Activated CD4-positive, alpha-beta memory T cell treated with anti-CD3 and anti-CD28 coated beads for 36 hours (primary cell): ENCODE data around the gene SLIRP. TPM values are rescaled to one million over a fixed set of nuclear protein-coding genes. Genes with fewer than 3 reads are reported as not detected.
A peak's percentile ranks its signal among the peaks of the same experiment; 100 is the strongest.
"Not testable (repeated sequence)": the region's sequence is repeated elsewhere in the genome, so short reads cannot be mapped to it uniquely, and the experiment has no call there.

Source experiments
- CTCF ChIA-PET: fragments of 350-600 bp; sonication (Branson Sonifier 250); formaldehyde crosslinking; loops from one replicate; lab custom pipeline; 2021; ENCODE audit warnings: antibody characterized with exemption, inconsistent platforms; lab: Charles Lee
- POLR2A ChIA-PET: fragments of 350-600 bp; sonication (Branson Sonifier 250); formaldehyde crosslinking; loops from one replicate; lab custom pipeline; 2021; ENCODE audit warnings: antibody characterized with exemption; lab: Charles Lee
- DNase-seq: peaks from one replicate; pipeline ENCODE4 v3.0.0-alpha.2; 2020
- H3K27ac Mint-ChIP-seq: one replicate; pipeline ENCODE4 v1.8.0; 2021; ENCODE audit warnings: mixed read lengths
- H3K27me3 Mint-ChIP-seq: one replicate; pipeline ENCODE4 v1.8.0; 2021; ENCODE audit warnings: mixed read lengths
- H3K36me3 Mint-ChIP-seq: one replicate; pipeline ENCODE4 v1.8.0; 2021; ENCODE audit warnings: mixed read lengths
- H3K4me1 Mint-ChIP-seq: one replicate; pipeline ENCODE4 v1.8.0; 2021; ENCODE audit warnings: low read depth, mixed read lengths
- H3K4me3 Mint-ChIP-seq: one replicate; pipeline ENCODE4 v1.8.0; 2021; ENCODE audit warnings: mild to moderate bottlenecking, mixed read lengths
- H3K9me3 Mint-ChIP-seq: one replicate; pipeline ENCODE4 v1.8.0; 2021; ENCODE audit warnings: mixed read lengths
- intact Hi-C: fragments of 100-400 bp; cut with micrococcal nuclease; formaldehyde crosslinking; loops from one replicate; pipeline ENCODE4 v1.15.1; 2023
- total RNA-seq, 2 experiments: library from RNA; stranded (reverse); gene quantifications; one replicate each; pipeline ENCODE4 v1.2.3, GENCODE V29; 2021

SLIRP gene
- 100 to 1,000 TPM; 138 to 146 TPM for total RNA-seq

GRCh38 chr14:77707724-77708408 is at the start of gene SLIRP, which contains the start of gene ALKBH1:
TSS of gene SLIRP (plus strand) at chr14:77708103. CDS start at chr14:77708112, 9 bp downstream.
TSS of gene ALKBH1 (minus strand) at chr14:77708023. CDS start at chr14:77708004, 19 bp downstream.
- H3K9me3 Mint-ChIP-seq: no peaks in the 10 kb centered on the region
- H3K27ac Mint-ChIP-seq: peak within 1 kb of the TSS; percentile 86
- CTCF ChIA-PET: interaction anchor here (0.6 to 2.0 kb wide), 4 partner anchors 249 to 560 kb away, joined by 3 to 10 read pairs (median 4); partner anchors contain the start of genes AHSA1 and SAMD15
- H3K4me3 Mint-ChIP-seq: peak within 1 kb of the TSS; percentile 90
- intact Hi-C loops: loop anchor here (1.0 to 10.0 kb wide), 6 partner anchors 53 to 387 kb away; partner anchors contain the start of genes ADCK1, GSTZ1, SAMD15 and SNW1
- H3K27me3 Mint-ChIP-seq: no peaks in the 10 kb centered on the region
- peak; percentile 93 for DNase-seq
- POLR2A ChIA-PET: interaction anchor here (0.8 to 1.1 kb wide), 3 partner anchors 13 to 331 kb away, joined by 3 read pairs; partner anchors contain the start of genes ADCK1, SAMD15 and TMED8
- peaks cover 45% of the 10 kb centered on the region for H3K4me1 Mint-ChIP-seq
- peaks cover 33% of the 10 kb centered on the region for H3K36me3 Mint-ChIP-seq

- Mint-ChIP-seq H3K27ac (no peak overlapping the region), H3K4me3 (no peak overlapping the region), H3K36me3 (no peaks in the 10 kb centered on the region), H3K4me1 (no peaks in the 10 kb centered on the region), H3K9me3 (no peaks in the 10 kb centered on the region), H3K27me3 (no peaks in the 10 kb centered on the region)
- CTCF ChIA-PET: no interaction called here
- POLR2A ChIA-PET: no interaction called here
- intact Hi-C loops: loop anchor here (5.0 kb wide), 1 partner anchor 142 kb away; the partner anchor contains the start of gene ADCK1
- DNase-seq: no peak
Measured at GRCh38 chr14:77659831-77660230, 48.1 kb upstream of the SLIRP start.

- Mint-ChIP-seq H3K4me1 (no peaks in the 10 kb centered on the region), H3K4me3 (no peak overlapping the region), H3K36me3 (no peaks in the 10 kb centered on the region), H3K27ac (no peak overlapping the region), H3K27me3 (no peaks in the 10 kb centered on the region), H3K9me3 (no peaks in the 10 kb centered on the region)
- ChIA-PET CTCF (no interaction called here), POLR2A (no interaction called here)
- intact Hi-C loops: no loop called here
- no peak for DNase-seq
Measured at GRCh38 chr14:77660754-77661153, 47.1 kb upstream of the SLIRP start.

DNA sequence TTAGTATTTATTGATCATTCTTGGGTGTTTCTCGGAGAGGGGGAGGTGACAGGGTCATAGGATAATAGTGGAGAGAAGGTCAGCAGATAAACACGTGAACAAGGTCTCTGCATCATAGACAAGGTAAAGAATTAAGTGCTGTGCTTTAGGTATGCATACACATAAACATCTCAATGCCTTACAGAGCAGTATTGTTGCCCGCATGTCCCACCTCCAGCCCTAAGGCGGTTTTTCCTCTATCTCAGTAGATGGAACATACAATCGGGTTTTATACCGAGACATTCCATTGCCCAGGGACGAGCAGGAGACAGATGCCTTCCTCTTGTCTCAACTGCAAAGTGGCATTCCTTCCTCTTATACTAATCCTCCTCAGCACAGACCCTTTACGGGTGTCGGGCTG is 46.3 kb upstream of the SLIRP start:
- H3K27me3 Mint-ChIP-seq, H3K9me3 Mint-ChIP-seq, intact Hi-C loops, H3K4me1 Mint-ChIP-seq, POLR2A ChIA-PET, H3K4me3 Mint-ChIP-seq, H3K27ac Mint-ChIP-seq, H3K36me3 Mint-ChIP-seq, CTCF ChIA-PET, DNase-seq: not testable (repeated sequence)

DNA sequence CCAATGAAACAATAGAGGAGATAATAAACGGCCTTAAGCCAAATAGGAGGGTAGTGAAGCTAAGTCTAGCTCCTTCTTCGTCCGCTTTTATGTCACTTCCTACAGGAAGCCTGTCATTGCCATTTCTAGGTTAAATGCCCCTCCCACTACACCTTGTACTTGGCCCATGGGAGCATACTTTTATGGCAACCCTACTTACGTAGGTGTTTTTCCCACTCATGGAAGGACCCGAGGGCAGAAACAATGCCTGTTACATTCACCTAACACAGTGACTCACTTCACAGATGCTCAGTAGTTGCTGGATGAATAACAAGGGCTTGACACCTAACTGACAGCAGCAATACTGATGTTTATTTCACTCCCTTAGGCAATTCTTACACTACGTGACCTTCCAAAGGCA is 44.6 kb upstream of the SLIRP start:
- no peak overlapping the region for H3K27ac Mint-ChIP-seq
- H3K36me3 Mint-ChIP-seq: no peaks in the 10 kb centered on the region
- H3K27me3 Mint-ChIP-seq: no peaks in the 10 kb centered on the region
- ChIA-PET CTCF (no interaction called here), POLR2A (no interaction called here)
- no peak for DNase-seq
- H3K9me3 Mint-ChIP-seq: no peaks in the 10 kb centered on the region
- no peak overlapping the region for H3K4me3 Mint-ChIP-seq
- intact Hi-C loops: no loop called here
- no peaks in the 10 kb centered on the region for H3K4me1 Mint-ChIP-seq

- CTCF ChIA-PET: interaction anchor here (0.6 kb wide), 1 partner anchor 175 kb away, joined by 4 read pairs; no protein-coding TSS in a partner anchor
- Mint-ChIP-seq H3K4me1 (no peaks in the 10 kb centered on the region), H3K4me3 (no peak overlapping the region), H3K27me3 (no peaks in the 10 kb centered on the region), H3K36me3 (no peaks in the 10 kb centered on the region), H3K9me3 (no peaks in the 10 kb centered on the region), H3K27ac (no peak overlapping the region)
- intact Hi-C loops: no loop called here
- DNase-seq: no peak
- POLR2A ChIA-PET: no interaction called here
Measured at GRCh38 chr14:77667331-77667730, 40.6 kb upstream of the SLIRP start.

- POLR2A ChIA-PET: no interaction called here
- CTCF ChIA-PET: no interaction called here
- no peak overlapping the region for H3K27ac Mint-ChIP-seq
Measured at GRCh38 chr14:77673193-77673592, 34.7 kb upstream of the SLIRP start.

GRCh38 chr14:77674931-77675330 is 33.0 kb upstream of the SLIRP start:
- no peak overlapping the region for H3K27ac Mint-ChIP-seq
- peaks cover 27% of the 10 kb centered on the region for H3K36me3 Mint-ChIP-seq
- H3K9me3 Mint-ChIP-seq: no peaks in the 10 kb centered on the region
- H3K4me3 Mint-ChIP-seq: no peak overlapping the region
- ChIA-PET POLR2A (no interaction called here), CTCF (no interaction called here)
- no peak for DNase-seq
- no peaks in the 10 kb centered on the region for H3K27me3 Mint-ChIP-seq
- intact Hi-C loops: no loop called here
- no peaks in the 10 kb centered on the region for H3K4me1 Mint-ChIP-seq

More at GRCh38 chr14:77673193-77673592, 34.7 kb upstream of the SLIRP start:
- Mint-ChIP-seq H3K27me3 (no peaks in the 10 kb centered on the region), H3K9me3 (no peaks in the 10 kb centered on the region), H3K4me3 (no peak overlapping the region), H3K4me1 (no peaks in the 10 kb centered on the region), H3K36me3 (peaks cover 21% of the 10 kb centered on the region)
- intact Hi-C loops: no loop called here
- no peak for DNase-seq

DNA sequence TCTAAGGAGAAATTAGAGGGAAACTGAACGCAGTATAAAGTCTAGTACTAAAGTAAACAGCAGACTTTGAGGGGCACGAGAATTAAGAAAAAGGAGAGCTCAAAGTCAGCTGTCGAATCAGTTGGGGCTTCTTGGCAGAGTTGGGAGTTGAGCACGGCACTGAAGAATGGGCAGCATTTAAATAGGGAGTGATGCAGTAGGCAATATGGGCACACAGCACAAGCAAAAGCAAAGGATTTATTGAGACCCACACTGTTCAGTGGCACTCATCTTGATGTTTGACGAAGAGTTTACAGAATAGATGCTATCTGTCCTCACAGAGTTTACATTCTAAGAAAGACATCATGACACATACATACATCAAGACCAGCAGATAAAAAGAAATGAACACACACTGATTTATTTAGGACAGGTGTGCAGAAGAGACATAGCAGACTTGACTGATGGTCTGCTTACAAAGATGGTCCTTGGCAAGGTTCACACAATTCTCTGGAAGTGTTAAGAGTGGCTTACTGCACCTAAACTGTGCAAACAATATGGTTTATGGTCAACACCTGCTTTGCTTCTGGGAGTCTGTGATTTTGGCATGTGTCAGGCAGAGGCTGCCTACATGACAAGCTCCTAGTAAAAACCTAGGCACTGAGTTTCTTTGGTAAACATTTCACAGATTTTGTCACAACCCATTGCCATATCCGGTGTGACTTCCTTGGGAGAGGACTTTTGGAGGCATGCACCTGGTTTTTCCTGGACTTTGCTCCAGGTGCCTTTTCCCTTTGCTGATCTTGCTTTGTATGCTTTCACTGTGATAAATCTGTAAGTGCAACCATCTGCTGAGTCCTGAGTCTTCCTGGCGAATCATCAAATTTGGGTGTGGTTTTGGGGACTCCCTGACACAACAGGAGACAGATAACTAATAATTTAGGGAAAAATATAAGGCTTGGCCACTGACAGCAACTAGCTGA is 26.4 kb upstream of the SLIRP start:
- POLR2A ChIA-PET: interaction anchor here (0.7 kb wide), 1 partner anchor 10 kb away, joined by 3 read pairs; no protein-coding TSS in a partner anchor
- Mint-ChIP-seq H3K27me3 (no peaks in the 10 kb centered on the region), H3K36me3 (peaks cover 11% of the 10 kb centered on the region), H3K27ac (no peak overlapping the region), H3K4me1 (peaks cover 7% of the 10 kb centered on the region), H3K9me3 (no peaks in the 10 kb centered on the region), H3K4me3 (no peak overlapping the region)
- no peak for DNase-seq
- intact Hi-C loops: no loop called here
- CTCF ChIA-PET: interaction anchor here (0.7 kb wide), 1 partner anchor 19 kb away, joined by 3 read pairs; no protein-coding TSS in a partner anchor

- Mint-ChIP-seq H3K4me3 (no peak overlapping the region), H3K9me3 (no peaks in the 10 kb centered on the region), H3K36me3 (peaks cover 11% of the 10 kb centered on the region), H3K4me1 (peaks cover 7% of the 10 kb centered on the region), H3K27ac (no peak overlapping the region), H3K27me3 (no peaks in the 10 kb centered on the region)
- intact Hi-C loops: no loop called here
- POLR2A ChIA-PET: interaction anchor here (0.7 kb wide), 1 partner anchor 10 kb away, joined by 3 read pairs; no protein-coding TSS in a partner anchor
- DNase-seq: no peak
- CTCF ChIA-PET: no interaction called here
Measured at GRCh38 chr14:77682158-77682553, 25.7 kb upstream of the SLIRP start.

GRCh38 chr14:77691259-77691658 is 16.6 kb upstream of the SLIRP start:
- DNase-seq: no peak
- Mint-ChIP-seq H3K27ac (no peak overlapping the region), H3K4me3 (no peak overlapping the region), H3K4me1 (no peaks in the 10 kb centered on the region), H3K36me3 (peaks cover 30% of the 10 kb centered on the region), H3K9me3 (no peaks in the 10 kb centered on the region), H3K27me3 (no peaks in the 10 kb centered on the region)
- ChIA-PET CTCF (no interaction called here), POLR2A (interaction anchor here (0.8 kb wide), 1 partner anchor 9 kb away, joined by 3 read pairs; no protein-coding TSS in a partner anchor)
- intact Hi-C loops: no loop called here
